NCI-H128 (cell line): Measurements from ENCODE around the gene CD58.
"Not testable (repeated sequence)": the region's sequence is repeated elsewhere in the genome, so short reads cannot be mapped to it uniquely, and the experiment has no call there.

ENCODE experiments used
- DNase-seq: peaks from one replicate; lab custom pipeline; 2025; ENCODE audit not compliant: unreplicated experiment; lab: John Stamatoyannopoulos, UW

CD58 gene

DNA sequence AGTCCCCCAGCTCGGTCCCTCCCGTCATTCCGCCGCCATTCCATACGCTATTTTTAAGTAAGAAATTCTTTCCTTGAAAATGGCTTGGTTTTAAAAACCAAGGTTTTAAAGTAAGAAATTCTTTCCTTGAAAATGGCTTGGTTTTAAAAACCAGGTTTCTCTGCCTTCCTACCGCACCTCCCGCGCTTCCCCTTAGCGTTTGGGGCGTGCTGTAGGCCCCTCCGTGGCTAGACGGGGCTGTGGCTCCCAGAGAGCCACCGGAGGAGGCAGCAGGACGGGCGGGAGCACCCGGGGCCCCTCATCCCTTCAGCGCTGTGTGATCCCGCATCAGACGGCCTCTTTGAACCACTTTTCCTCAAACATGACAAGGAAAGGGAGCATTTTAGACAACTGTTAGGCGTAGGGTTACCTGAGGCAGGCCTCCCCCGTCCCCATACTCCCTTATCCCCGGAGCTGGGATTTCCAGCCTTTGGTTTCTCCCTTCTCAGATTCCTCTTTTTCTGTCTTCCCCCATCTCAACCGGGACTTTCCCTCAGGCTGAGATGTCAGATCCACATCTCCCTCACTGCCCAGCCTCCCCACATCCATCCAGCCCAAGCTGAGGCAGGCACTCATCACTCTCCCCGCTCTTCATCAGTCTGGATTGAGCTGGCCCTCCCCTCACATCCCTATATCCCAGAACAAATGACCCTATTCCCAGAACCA lies 541 bp upstream of the CD58 start:
- no peak for DNase-seq

DNA sequence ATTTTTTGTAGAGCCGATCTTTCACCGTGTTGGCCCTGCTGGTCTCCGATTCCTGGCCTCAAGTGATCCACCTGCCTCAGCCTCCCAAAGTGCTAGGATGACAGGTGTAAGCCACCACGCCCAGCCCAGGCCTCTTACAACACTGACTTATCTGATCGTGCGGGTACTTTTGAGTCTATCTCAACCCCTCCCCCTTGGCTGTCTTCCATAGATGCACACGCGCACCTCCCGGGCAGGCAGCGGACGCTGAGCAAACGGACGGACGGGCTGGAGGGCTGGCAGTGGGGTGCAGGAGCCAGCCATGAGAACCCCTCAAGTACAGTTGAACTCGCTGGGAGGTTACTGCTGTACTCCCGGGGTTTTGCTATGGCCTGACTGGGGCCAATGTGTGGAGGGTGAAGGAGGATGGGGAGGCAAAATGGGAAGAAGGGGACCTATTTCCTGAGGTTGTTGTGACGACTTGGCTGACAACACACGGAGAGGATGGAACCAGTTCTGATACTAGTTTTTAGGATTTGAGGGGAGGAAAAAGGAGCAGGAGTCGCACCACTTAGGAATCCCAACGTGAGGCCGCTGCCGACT lies 959 bp downstream of the CD58 start:
- no peak for DNase-seq

DNA sequence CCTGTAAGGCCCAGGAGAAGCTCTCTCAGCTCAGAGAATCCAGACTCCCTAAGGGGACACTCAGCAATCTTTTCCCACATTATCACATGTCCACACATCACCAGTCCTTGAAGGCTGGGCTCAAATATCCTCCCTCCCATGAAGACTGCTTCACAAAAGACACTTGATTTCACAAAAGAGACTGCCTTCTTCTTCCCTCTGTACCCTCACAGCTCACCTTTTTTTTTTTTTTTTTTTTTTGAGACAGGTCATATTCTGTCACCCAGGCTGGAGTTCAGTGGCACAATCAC lies 1.5 kb downstream of the CD58 start:
- no peak for DNase-seq

DNA sequence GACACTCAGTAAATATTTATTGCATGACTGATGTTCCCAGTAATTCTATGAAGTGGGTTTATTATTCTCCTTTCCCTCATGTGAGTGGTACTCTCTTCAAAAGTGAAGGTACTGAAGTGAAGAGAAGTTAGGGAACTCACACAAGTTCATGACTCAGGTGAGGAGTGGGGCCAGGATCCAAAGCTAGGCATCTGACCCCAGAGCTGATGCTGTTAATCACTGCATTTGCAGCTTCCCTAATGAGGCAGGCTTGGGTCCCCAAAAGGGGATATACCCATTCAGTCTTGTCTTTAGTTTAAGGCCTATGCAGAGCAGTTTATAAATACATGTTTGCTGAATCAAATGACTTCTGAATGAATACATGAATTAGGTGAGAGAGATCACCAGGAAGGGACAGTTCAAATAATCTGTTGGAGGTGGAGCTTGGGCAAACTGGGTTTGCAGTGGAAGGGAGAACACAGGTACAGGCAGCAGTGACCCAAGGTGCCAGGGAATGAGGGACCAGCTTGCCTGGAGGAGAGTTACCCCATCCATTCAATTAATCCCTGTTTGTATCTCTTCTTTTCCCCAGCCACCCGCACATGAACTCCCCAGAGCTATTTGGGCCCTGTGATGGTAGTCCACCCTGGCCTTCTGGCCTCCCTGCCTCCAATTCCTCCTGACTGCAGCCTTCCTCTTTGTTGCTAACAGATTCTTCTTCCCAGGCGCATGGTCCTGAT lies 2.0 kb downstream of the CD58 start:
- DNase-seq, result no peak

DNA sequence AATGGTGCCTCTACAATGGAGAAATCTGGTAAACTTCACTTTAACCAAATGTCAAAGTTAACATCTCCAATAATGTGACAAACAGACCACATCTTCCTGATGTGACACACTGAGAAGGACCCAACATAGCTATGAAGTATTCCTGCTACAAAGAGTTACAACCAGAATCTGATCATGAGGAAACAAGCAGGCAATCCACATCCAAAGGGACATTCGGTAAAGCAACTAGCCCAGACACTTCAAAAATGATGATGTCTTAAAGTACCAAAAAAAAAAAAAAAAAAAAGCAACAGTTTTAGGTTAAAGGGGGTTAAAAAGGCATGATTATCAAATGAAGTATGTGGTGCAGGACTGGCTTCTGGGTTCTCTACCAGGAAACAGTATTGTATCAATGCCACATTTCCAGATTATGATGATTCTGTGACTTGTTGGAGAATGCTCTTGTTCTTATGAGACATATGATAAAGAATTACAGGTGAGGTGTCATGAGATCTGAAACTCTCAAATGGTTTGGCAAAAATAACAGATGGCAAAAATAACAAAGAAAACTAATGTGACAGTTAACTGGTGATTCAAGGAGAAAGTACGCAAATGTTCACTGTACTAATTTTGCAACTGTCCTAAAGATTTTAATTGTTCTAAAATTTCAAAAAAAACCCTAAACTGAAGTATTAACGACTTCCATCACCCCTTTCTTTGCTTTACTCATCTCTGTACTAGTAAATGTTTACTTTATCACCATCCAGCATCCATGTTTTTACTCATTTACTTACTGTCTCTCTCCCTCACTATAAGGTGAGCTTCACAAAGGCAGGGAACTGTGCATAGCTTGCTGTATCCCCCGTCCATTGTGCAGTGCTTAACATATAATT lies 2.8 kb downstream of the CD58 start:
- DNase-seq, result no peak

DNA sequence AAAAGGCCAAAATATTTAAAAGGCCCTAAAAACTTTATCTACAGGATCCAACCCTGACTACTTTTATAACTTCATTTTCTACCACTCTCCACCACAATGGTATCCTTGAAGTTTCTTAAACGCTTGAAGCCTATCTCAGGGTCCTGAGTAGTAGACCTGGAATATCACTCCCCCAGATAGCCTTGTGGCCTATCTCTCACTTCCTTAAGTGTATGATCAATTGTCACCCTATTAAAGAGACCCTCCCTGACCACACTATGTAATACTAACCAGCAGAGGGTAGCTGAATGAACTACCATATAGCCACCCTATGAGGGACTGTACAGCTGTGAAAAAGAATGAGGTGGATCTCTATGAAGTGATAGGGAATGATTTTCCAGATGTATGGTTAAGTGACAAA lies 5.6 kb downstream of the CD58 start:
- no peak for DNase-seq

DNA sequence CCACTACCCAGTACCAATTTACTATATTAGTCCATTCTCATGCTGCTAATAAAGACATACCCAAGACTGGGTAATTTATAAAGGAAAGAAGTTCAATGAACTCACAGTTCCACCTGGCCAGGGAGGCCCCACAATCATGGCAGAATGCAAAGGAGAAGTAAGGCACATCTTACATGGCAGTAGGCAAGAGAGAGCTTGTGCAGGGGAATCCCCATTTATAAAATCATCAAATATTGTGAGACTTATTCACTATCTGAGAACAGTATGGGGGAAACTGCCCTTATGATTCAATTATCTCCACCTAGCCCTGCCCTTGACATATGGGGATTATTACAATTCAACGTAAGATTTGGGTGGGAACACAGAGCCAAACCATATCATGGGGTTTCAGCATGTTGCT lies 6.4 kb downstream of the CD58 start:
- no peak for DNase-seq

DNA sequence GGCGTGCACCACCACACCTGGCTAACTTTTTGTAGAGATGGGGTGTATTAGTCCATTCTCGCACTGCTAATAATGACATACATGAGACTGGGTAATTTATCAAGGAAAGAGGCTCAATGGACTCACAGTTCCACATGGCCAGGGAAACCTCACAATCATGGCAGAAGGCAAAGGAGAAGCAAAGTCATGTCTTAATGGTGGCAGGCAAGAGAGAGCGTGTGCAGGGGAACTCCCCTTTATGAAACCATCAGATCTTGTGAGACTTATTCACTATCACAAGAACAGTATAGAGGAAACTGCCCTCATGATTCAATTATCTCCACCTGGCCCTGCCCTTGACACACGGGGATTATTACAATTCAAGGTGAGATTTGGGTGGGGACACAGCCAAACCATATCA lies 8.4 kb downstream of the CD58 start:
- DNase-seq, result not testable (repeated sequence)

DNA sequence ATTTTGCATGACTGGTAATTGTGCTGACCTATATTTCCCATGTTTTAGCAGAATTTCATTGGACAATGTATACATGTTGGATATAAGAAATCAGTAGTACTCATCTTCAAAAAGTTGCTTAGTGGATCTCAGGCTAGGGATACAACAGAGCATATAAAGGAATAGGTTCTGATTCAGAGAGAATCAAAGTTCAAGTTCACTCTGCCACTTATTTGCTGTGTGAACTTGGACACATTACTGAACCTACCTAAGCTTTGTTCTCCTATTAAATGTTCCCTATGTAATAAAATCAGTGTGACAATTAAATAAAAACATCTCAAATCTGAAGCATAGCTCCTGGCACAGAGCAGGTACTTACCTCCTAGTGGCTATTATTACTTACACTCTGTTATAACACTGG lies 9.3 kb downstream of the CD58 start:
- DNase-seq, result no peak

DNA sequence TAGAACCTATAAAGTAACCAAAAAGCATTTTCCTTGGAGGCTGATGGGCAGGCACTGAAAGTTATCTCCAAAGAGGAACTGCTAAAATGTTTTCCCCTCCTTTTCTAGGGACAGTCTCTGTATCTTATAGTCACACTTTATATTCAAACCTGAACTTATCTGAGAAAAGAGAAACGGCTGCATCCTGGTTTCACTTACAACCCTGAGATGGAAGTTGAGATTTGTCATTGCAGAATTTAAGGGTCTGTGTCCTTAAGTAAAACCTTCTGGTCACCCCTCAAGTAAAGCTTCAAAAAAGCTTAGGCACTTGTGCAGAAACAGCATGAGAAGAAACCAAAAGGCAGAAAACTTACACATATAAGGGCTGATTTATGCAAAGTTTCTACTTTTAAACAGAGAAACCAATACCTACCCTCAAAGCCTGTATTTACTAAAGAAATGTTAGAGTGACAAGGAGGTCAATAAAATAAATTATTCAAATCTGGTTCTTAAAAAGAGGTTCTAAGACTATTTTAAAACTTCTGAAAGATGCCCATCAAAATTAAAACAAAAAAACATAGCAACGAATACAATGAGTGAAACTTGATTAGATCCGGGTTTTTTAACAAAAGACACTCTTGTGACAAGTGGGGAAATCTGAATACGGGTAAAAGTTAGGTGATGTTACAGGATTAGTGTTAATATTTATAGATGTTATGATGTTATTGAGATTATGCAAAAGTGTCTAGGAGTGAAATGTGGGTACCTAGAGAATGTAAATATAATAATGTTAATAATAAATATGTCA lies 9.9 kb downstream of the CD58 start:
- no peak for DNase-seq

DNA sequence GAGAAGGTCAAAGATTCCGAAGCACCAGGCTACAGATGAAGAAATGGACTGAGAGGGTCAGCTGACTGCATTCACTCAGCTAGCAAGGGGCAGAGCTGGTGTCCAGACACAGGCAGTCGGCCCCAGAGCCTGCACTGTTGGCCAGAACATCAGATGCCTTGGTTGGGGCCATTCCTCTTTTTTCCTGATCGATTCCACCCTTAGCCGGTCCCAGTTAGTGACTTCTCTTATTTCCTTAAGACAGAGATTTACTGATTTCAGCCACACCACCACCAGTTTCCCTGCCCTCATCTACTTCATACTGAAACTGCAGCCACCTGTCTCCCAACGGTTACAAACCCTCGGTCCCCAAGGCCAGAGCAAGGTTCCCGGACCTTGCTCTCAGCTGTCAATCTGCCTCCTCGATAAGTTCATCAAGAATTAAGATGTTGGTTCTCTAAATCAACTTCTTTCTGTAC lies 11.5 kb downstream of the CD58 start:
- no peak for DNase-seq

DNA sequence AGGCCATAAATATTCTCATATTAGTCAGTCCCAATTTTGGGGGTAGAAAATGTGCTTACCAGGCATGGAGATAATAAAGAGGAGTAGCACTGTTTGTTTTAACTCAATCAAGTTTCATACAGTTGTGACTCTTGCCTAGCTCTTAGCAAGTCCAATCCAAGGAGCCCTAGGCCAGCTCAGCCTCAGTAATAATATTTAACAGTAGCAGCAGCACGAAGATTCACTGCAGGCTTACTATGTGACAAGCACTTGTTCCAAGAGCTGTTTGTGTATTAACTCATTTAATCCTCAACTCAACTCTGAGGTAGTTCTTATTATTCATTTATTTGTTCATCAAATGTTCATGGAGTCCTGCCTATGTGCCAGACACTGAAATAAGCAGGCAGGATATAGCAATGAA lies 12.3 kb downstream of the CD58 start:
- no peak for DNase-seq

DNA sequence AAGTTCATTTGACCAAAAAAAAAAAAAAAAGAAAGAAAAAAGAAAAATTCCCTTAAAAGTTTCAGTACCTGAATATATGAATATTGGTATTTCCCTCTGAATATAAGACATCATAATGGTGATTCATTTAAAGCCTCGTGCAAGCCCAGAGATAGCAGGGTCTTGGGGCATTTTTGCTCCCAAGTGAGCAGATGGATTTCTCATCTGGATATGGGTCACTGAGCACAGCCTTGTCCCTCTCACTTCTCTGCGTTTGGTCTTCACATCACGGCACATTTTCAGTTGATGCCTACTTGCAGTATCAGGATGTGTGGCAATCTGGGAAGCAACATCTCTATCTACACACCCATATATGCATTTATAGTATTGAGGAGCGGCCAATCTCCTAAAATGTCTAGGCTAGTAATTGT lies 12.7 kb downstream of the CD58 start:
- no peak for DNase-seq

DNA sequence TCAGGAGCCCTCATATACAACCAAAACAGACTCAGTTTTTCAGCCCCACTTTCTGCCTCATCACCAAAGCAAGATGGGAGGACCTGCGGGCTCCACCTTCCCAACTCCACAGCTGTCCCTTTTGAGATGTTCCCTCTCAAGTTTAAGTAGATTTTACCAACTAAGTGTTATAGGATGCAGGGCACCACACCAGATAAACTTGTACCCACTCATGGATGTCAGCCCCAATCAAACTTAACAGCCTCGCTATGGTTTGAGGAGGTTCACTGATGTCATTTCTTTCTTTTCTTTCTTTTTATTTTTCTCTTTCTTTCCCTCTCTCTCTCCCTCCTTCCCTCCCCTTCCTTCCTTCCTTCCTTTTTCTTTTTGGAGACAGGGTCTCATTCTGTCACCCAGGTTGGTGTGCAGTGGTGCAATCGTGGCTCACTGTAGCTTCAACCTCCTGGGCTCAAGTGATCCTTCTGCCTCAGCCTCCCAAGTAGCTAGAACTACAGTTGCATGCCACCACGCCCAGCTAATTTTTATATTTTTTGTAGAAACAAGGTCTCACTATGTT lies 13.4 kb downstream of the CD58 start:
- DNase-seq, result no peak

DNA sequence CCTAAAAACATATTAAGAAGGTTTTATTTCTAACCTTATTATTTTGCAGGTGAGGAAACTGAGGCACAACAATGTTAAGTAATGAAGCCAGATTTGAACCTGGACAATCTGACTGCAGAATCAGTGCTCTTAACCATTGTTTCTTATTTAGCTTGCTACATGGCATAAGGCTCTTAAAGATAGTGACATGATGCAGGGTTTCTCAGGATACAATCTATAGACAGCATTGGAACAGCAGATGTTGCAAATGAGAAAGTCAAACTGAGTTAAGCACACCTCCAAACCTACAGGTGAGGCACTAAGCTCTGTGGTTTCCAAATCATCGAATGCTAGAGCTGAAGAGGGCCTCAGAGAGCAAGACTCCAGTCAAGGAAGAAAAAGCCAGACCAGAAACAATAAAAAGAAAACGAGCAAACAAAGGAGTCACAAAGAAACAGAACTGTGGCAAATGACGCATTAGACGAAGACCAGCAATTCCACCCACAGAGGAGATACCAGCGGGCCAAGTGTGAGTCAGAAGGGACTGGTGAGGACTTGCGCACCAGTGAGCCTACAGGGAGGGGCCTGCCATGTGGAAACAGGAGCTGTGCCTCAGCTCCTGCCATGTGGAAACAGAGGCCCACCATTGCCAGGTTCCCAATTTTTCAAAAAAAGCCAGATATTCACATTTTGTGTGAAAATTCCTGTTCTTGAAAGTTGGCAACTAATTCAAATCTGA lies 14.4 kb downstream of the CD58 start:
- no peak for DNase-seq

DNA sequence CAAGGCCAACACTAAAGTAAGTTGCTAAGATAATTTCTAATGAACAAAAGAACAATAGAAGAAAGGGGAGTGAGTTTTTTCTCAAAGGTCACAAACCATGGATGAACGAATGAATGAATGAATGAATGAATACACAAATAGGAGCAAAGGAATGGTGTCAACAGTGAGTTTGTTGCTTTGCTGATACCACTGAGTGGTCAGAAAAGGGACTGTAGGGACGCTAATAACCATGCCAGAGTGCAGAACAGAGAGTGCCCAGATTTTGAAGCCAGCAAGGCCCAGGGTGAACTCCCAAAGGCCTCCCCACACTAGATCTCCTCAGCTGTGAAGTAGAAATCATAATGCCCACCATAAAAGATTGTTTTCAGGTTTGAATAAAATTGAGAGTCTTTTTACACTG lies 15.9 kb downstream of the CD58 start:
- no peak for DNase-seq

DNA sequence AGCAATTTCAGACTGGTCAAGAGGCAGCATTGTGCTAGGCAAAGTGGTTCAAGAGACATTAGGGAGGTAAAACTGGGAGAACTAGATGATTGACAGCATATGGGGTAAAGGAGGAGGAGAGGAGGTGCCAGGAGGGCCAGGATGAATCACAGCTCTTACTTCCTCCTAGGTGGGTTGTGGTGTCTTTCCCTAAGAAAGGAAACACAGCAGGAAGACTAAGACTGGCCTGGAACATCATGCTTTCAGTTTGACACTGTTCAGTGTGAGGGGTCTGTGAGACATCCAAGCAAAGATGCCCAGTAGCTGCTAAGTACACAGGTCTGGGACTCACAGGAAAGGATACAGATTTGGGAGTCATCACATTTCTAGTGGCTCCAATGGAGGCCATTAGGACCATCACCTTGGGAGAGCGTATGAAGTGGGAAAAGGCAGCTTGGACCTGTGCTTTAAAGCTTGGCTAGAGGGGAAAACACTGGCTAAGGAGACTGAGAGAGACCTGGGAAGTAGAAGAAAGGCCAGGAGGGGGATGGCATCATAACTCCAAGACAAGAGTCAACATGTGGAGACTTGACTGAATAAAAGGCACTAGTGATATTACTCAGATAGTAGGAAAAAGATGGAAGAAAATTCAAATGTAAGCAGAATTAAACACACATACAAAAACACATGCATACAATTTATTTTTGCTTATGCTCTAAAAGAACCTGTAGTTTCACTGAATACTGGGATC lies 17.3 kb downstream of the CD58 start:
- no peak for DNase-seq

DNA sequence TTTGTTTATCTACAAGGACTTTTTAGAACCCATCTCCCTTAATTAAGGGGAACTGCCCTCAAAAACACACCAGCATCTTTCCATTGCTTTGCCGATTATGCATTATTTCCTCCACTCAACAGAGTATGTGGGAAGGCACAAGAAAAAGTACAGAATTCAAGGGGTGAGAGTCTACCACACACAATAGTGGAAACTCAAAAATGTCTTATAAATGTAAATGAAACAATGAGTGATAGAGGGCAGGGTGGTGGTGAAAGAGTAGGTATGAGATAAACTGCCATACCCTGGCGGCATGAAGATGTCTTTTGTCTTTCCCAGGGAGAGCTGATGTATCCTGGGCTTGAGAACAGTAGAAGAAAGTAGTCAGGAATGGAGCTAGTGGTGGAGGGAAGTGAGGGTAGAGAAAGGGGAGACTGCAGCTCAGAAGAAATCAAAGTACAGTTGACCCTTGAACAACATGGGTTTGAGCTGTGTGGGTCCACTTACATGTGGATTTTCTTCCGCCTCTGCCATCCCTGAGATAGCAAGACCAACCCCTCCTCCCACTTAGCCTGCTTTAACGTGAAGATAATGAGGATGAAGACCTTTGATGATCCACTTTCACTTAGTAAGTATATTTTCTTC lies 24.4 kb downstream of the CD58 start:
- no peak for DNase-seq

DNA sequence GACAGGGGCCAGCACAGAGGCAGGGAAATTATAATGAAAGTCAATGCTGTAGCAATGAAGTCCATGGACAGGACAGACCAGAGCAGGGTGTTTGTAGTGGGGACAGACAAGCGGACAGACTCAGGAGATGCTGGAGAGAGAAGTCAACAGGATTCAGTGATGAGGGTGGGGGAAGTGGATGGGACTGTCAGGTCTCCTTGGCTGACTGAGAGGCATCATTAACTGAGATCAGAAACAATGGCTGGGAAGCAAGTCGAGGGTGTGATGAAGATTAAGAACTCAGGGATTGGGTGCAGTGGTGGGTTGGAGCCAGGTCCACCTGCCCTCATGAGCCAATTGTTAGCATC lies 25.5 kb downstream of the CD58 start:
- DNase-seq, result no peak
